IMR-90 (cell line): ENCODE data around the gene GATA1. TPM values are rescaled to one million over a fixed set of nuclear protein-coding genes. Genes with fewer than 3 reads are reported as not detected.

Source experiments
- ATAC-seq: fragments of 200-7000 bp; cut with Tn5 transposase; 2 replicates; pipeline ENCODE4 v1.9.1; 2020; ENCODE audit warnings: low read depth, mild to moderate bottlenecking, moderate library complexity
- BruUV-seq: library from RNA; stranded (reverse); fragments of 400-500 nt; replicated peaks from 2 replicates; lab custom pipeline; 2021; lab: Mats Ljungman, UMichigan
- CTCF ChIA-PET: fragments of 300-600 bp; formaldehyde crosslinking; extraction: SDS; loops from one replicate; lab custom pipeline; 2021; ENCODE audit warnings: antibody characterized with exemption; lab: Yijun Ruan, JAX
- POLR2A ChIA-PET: fragments of 300-600 bp; sonication (Branson Sonifier 250); formaldehyde crosslinking; loops from one replicate; lab custom pipeline; 2022; ENCODE audit warnings: antibody characterized with exemption; ENCODE audit not compliant: unreplicated experiment; lab: Charles Lee
- DNase-seq: peaks from one replicate; pipeline ENCODE4 v3.0.0; 2013
- H2AFZ ChIP-seq: replicated peaks from 2 replicates; pipeline ENCODE3; 2013; ENCODE audit warnings: low read length, mild to moderate bottlenecking; ENCODE audit not compliant: poor library complexity
- H2AK5ac ChIP-seq: 2 replicates; pipeline ENCODE4 v1.6.1; 2013; ENCODE audit warnings: low read depth, low read length, inconsistent platforms
- H2AK9ac ChIP-seq: replicated peaks from 2 replicates; pipeline ENCODE3; 2013; ENCODE audit warnings: mild to moderate bottlenecking, low read depth, low read length, moderate library complexity; ENCODE audit not compliant: poor library complexity
- H2BK120ac ChIP-seq: 2 replicates; pipeline ENCODE4 v1.6.1; 2013; ENCODE audit warnings: low read depth, low read length, inconsistent platforms
- H2BK15ac ChIP-seq: 3 replicates; pipeline ENCODE4 v1.6.1; 2013; ENCODE audit warnings: low read depth, low read length, inconsistent platforms
- H2BK20ac ChIP-seq: 2 replicates; pipeline ENCODE4 v1.6.1; 2013; ENCODE audit warnings: low read depth, mild to moderate bottlenecking, inconsistent platforms, low read length, moderate library complexity
- H2BK5ac ChIP-seq: 2 replicates; pipeline ENCODE4 v1.6.1; 2013; ENCODE audit warnings: mild to moderate bottlenecking, low read depth, low read length, inconsistent platforms; ENCODE audit not compliant: poor library complexity, severe bottlenecking
- H3K14ac ChIP-seq: replicated peaks from 2 replicates; pipeline ENCODE4 v1.6.1; 2013; ENCODE audit warnings: low read depth, low read length, inconsistent platforms
- H3K18ac ChIP-seq: 2 replicates; pipeline ENCODE4 v1.6.1; 2013; ENCODE audit warnings: low read depth, low read length, control low read depth
- H3K23ac ChIP-seq: 2 replicates; pipeline ENCODE4 v1.6.1; 2013; ENCODE audit warnings: low read depth, low read length, inconsistent platforms
- H3K27ac ChIP-seq: 2 replicates; pipeline ENCODE4 v1.5.1; 2013; ENCODE audit warnings: mild to moderate bottlenecking, control low read depth, low read length; ENCODE audit not compliant: insufficient read depth
- H3K27me3 ChIP-seq: 2 replicates; pipeline ENCODE4 v1.6.1; 2013; ENCODE audit warnings: low read length; ENCODE audit not compliant: control insufficient read depth, insufficient read depth
- H3K36me3 ChIP-seq: 2 replicates; pipeline ENCODE4 v1.6.1; 2013; ENCODE audit warnings: low read length, mixed read lengths; ENCODE audit not compliant: control insufficient read depth, insufficient read depth
- H3K4ac ChIP-seq: 2 replicates; pipeline ENCODE4 v1.6.1; 2013; ENCODE audit warnings: low read depth, low read length, inconsistent platforms
- H3K4me1 ChIP-seq: 2 replicates; pipeline ENCODE4 v1.6.1; 2013; ENCODE audit warnings: low read length, mixed read lengths; ENCODE audit not compliant: control insufficient read depth, insufficient read depth
- H3K4me2 ChIP-seq: 2 replicates; pipeline ENCODE4 v1.6.1; 2013; ENCODE audit warnings: low read depth, mild to moderate bottlenecking, control low read depth, low read length, moderate library complexity
- H3K4me3 ChIP-seq: 2 replicates; pipeline ENCODE4 v1.5.1; 2013; ENCODE audit warnings: low read depth, mild to moderate bottlenecking, control low read depth, low read length, moderate library complexity; ENCODE audit not compliant: insufficient read depth
- H3K56ac ChIP-seq: 2 replicates; pipeline ENCODE4 v1.6.1; 2013; ENCODE audit warnings: low read length, inconsistent platforms; ENCODE audit not compliant: insufficient read depth; ENCODE audit errors: extremely low read depth
- H3K79me1 ChIP-seq, 2 experiments: 2 replicates each; pipeline ENCODE4 v1.6.1; 2013; ENCODE audit warnings: low read length in 2 of 2, inconsistent platforms in 1 of 2, low read depth in 1 of 2
- H3K9ac ChIP-seq: 2 replicates; pipeline ENCODE4 v1.6.1; 2013; ENCODE audit warnings: low read depth, low read length, control low read depth
- H3K9me1 ChIP-seq: 2 replicates; pipeline ENCODE4 v1.6.1; 2013; ENCODE audit warnings: low read length, inconsistent platforms; ENCODE audit not compliant: insufficient read depth
- H3K9me3 ChIP-seq: 2 replicates; pipeline ENCODE4 v1.6.1; 2013; ENCODE audit warnings: low read length; ENCODE audit not compliant: control insufficient read depth, insufficient read depth
- H4K20me1 ChIP-seq: 2 replicates; pipeline ENCODE4 v1.6.1; 2013; ENCODE audit warnings: low read length, inconsistent platforms; ENCODE audit not compliant: insufficient read depth
- H4K5ac ChIP-seq: 2 replicates; pipeline ENCODE4 v1.6.1; 2013; ENCODE audit warnings: mild to moderate bottlenecking, low read depth, low read length, control low read depth
- H4K8ac ChIP-seq, 2 experiments: 2 replicates each; pipeline ENCODE4 v1.6.1; 2013; ENCODE audit warnings: low read depth in 2 of 2, low read length in 2 of 2, control low read depth in 1 of 2, inconsistent platforms in 1 of 2
- H4K91ac ChIP-seq: 2 replicates; pipeline ENCODE4 v1.6.1; 2013; ENCODE audit warnings: low read depth, low read length, inconsistent platforms; ENCODE audit not compliant: insufficient read depth
- BHLHE40 ChIP-seq: fragments of 150-350 bp; IDR thresholded peaks from 2 replicates; pipeline ENCODE4 v1.6.1; 2016; ENCODE audit warnings: mild to moderate bottlenecking, low read depth, low read length
- CEBPB ChIP-seq: IDR thresholded peaks from 2 replicates; pipeline ENCODE4 v1.6.1; 2012; ENCODE audit warnings: low read depth, low read length, improper control_type of control experiment
- FOS ChIP-seq: fragments of 150-350 bp; IDR thresholded peaks from 2 replicates; pipeline ENCODE4 v1.6.1; 2016; ENCODE audit warnings: low read depth, low read length
- MAFK ChIP-seq: IDR thresholded peaks from 2 replicates; pipeline ENCODE4 v1.6.1; 2012; ENCODE audit warnings: low read depth, low read length, improper control_type of control experiment
- MAZ ChIP-seq: IDR thresholded peaks from 2 replicates; pipeline ENCODE4 v1.6.1; 2012; ENCODE audit warnings: low read depth, mild to moderate bottlenecking, low read length, improper control_type of control experiment, moderate library complexity, borderline replicate concordance
- MXI1 ChIP-seq: IDR thresholded peaks from 2 replicates; pipeline ENCODE4 v1.6.1; 2012; ENCODE audit warnings: low read depth, mild to moderate bottlenecking, low read length, moderate library complexity, borderline replicate concordance
- POLR2A ChIP-seq: IDR thresholded peaks from 2 replicates; pipeline ENCODE4 v1.6.1; 2012; ENCODE audit warnings: mild to moderate bottlenecking, low read depth, low read length
- RAD21 ChIP-seq: IDR thresholded peaks from 2 replicates; pipeline ENCODE4 v1.6.1; 2012; ENCODE audit warnings: low read length, improper control_type of control experiment
- RCOR1 ChIP-seq: IDR thresholded peaks from 2 replicates; pipeline ENCODE4 v1.6.1; 2012; ENCODE audit warnings: mild to moderate bottlenecking, low read length, improper control_type of control experiment; ENCODE audit not compliant: insufficient replicate concordance
- RFX5 ChIP-seq: IDR thresholded peaks from 2 replicates; pipeline ENCODE4 v1.8.0; 2012; ENCODE audit warnings: low read depth, mild to moderate bottlenecking, low read length, moderate library complexity
- SMC3 ChIP-seq: fragments of 150-350 bp; IDR thresholded peaks from 2 replicates; pipeline ENCODE4 v1.6.1; 2016; ENCODE audit warnings: low read depth, mild to moderate bottlenecking, antibody characterized with exemption, low read length, moderate library complexity
- WGBS, 2 experiments: methylation state at CpG; one replicate each; pipeline versions ENCODE4 v1.1.5 to v1.1.7; 2013; ENCODE audit warnings: missing lambda C conversion rate in 2 of 2; ENCODE audit not compliant: insufficient read length in 1 of 2; ENCODE audit errors: extremely low coverage in 2 of 2; 5-methylcytosine and 5-hydroxymethylcytosine counted together
- dilution Hi-C: fragments of 300-500 bp; cut with HindIII; formaldehyde crosslinking; loops from one replicate; pipeline ENCODE4 v1.14.3; 2018; ENCODE audit warnings: low sequenced_read_pairs; ENCODE audit not compliant: unreplicated experiment
- in situ Hi-C: fragments of 300-500 bp; cut with MboI; formaldehyde crosslinking; loops from 3 replicates; pipeline ENCODE4 v1.14.3; 2019; ENCODE audit warnings: low sequenced_read_pairs, inconsistent platforms, mixed read lengths
- intact Hi-C: fragments of 100-400 bp; cut with micrococcal nuclease; formaldehyde crosslinking; loops from 2 replicates; pipeline ENCODE4 v1.10.0; 2022
- polyA plus RNA-seq, 3 experiments: library from polyadenylated mRNA; depleted of rRNA; stranded (reverse); fragments of >200 nt; gene quantifications; 2 replicates each; pipeline ENCODE4 v1.2.3, GENCODE V29; 2012; ENCODE audit warnings: low replicate concordance in 1 of 3
- total RNA-seq: library from RNA; depleted of rRNA; stranded (reverse); fragments of >200 nt; gene quantifications from 2 replicates; pipeline ENCODE4 v1.2.3, GENCODE V29; 2012
- TF ChIP-seq, protein P1 (sequence below): fragments of 150-350 bp; IDR thresholded peaks from 2 replicates; pipeline ENCODE4 v1.6.1; 2016; ENCODE audit warnings: low read depth, mild to moderate bottlenecking, low read length, moderate library complexity, borderline replicate concordance
- TF ChIP-seq, protein P2 (sequence below): fragments of 150-350 bp; IDR thresholded peaks from 2 replicates; pipeline ENCODE4 v1.6.1; 2017; ENCODE audit warnings: mild to moderate bottlenecking, antibody characterized with exemption, low read length, low read depth
- TF ChIP-seq, protein P3 (sequence below): conservative IDR thresholded peaks from 2 replicates; pipeline ENCODE4 v1.5.1; 2012; ENCODE audit warnings: mild to moderate bottlenecking, low read depth, low read length, improper control_type of control experiment

GATA1 gene
- total and polyA plus RNA-seq, 2 of the 4 experiments (the other 2 are of a cell fraction): not detected

DNA sequence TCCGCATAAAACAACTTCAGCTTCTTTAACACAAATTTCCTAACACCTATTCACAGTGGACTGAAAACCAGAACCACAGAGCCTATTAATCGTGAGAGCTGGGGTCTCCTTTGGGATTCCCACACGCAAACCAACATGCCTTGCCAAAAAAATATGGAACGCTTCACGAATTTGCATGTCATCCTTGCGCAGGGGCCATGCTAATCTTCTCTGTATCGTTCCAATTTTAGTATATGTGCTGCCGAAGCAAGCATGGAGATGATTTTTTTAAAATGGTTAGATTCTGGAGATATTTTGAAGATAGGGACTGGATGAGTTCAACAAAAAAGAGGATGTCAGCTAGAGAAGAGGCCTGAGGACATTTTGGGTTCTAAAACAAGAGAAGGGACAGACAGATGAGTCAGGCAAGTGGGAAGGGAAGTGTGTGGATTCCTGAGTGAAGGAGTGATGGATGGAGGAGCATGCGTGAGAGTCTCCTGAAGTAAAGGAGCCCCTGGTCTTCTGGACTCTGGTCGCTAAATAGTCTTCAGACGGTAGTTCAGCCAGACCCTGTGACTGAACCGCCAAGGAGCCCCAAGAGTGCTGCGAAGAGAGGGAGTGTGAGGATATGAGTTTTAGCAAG, 9.5 kb upstream of the GATA1 start:
- 75% methylated on average over 2 of the region's 13 CpGs; no CpG with 5 or more reads in 1 of the 2 experiments for WGBS, 2 experiments
- Histone ChIP-seq H2BK15ac (no peak overlapping the region), H3K4ac (no peak overlapping the region), H3K56ac (no peak overlapping the region), H4K8ac (no peak overlapping the region), H3K23ac (no peak overlapping the region), H2BK5ac (no peak overlapping the region), H2BK20ac (no peak overlapping the region), H3K36me3 (no peaks in the 10 kb centered on the region), H2AFZ (no peak overlapping the region), H3K27ac (no peak overlapping the region), H3K4me1 (no peaks in the 10 kb centered on the region), H3K4me2 (no peak overlapping the region), H3K9me1 (no peaks in the 10 kb centered on the region), H4K91ac (no peak overlapping the region), H3K9ac (no peak overlapping the region), H4K5ac (no peak overlapping the region), H2AK5ac (no peak overlapping the region), H3K4me3 (no peak overlapping the region), H2AK9ac (no peak overlapping the region), H3K27me3 (peaks cover 14% of the 10 kb centered on the region), H2BK120ac (no peak overlapping the region), H3K9me3 (no peaks in the 10 kb centered on the region), H3K14ac (no peak overlapping the region), H3K79me1 (no peaks in the 10 kb centered on the region), H4K20me1 (no peaks in the 10 kb centered on the region), H3K18ac (no peak overlapping the region)
- no peak for ATAC-seq
- no peak for DNase-seq
- ChIA-PET CTCF (no interaction called here), POLR2A (no interaction called here)
- no TSS peak for BruUV-seq
- in situ Hi-C loops (no loop called here), dilution Hi-C loops (no loop called here), intact Hi-C loops (no loop called here)
- TF ChIP-seq, protein P1, sequence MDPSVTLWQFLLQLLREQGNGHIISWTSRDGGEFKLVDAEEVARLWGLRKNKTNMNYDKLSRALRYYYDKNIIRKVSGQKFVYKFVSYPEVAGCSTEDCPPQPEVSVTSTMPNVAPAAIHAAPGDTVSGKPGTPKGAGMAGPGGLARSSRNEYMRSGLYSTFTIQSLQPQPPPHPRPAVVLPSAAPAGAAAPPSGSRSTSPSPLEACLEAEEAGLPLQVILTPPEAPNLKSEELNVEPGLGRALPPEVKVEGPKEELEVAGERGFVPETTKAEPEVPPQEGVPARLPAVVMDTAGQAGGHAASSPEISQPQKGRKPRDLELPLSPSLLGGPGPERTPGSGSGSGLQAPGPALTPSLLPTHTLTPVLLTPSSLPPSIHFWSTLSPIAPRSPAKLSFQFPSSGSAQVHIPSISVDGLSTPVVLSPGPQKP: no peak
- TF ChIP-seq, protein P2, sequence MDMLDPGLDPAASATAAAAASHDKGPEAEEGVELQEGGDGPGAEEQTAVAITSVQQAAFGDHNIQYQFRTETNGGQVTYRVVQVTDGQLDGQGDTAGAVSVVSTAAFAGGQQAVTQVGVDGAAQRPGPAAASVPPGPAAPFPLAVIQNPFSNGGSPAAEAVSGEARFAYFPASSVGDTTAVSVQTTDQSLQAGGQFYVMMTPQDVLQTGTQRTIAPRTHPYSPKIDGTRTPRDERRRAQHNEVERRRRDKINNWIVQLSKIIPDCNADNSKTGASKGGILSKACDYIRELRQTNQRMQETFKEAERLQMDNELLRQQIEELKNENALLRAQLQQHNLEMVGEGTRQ: no peak
- TF ChIP-seq POLR2A (no peak), MXI1 (no peak), RFX5 (no peak), BHLHE40 (no peak), SMC3 (no peak), CEBPB (no peak), MAZ (no peak), RCOR1 (no peak), RAD21 (no peak), MAFK (no peak), FOS (no peak)
- TF ChIP-seq, protein P3, sequence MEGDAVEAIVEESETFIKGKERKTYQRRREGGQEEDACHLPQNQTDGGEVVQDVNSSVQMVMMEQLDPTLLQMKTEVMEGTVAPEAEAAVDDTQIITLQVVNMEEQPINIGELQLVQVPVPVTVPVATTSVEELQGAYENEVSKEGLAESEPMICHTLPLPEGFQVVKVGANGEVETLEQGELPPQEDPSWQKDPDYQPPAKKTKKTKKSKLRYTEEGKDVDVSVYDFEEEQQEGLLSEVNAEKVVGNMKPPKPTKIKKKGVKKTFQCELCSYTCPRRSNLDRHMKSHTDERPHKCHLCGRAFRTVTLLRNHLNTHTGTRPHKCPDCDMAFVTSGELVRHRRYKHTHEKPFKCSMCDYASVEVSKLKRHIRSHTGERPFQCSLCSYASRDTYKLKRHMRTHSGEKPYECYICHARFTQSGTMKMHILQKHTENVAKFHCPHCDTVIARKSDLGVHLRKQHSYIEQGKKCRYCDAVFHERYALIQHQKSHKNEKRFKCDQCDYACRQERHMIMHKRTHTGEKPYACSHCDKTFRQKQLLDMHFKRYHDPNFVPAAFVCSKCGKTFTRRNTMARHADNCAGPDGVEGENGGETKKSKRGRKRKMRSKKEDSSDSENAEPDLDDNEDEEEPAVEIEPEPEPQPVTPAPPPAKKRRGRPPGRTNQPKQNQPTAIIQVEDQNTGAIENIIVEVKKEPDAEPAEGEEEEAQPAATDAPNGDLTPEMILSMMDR: no peak
